Measurements from ENCODE around the gene ATP5ME.

DNA sequence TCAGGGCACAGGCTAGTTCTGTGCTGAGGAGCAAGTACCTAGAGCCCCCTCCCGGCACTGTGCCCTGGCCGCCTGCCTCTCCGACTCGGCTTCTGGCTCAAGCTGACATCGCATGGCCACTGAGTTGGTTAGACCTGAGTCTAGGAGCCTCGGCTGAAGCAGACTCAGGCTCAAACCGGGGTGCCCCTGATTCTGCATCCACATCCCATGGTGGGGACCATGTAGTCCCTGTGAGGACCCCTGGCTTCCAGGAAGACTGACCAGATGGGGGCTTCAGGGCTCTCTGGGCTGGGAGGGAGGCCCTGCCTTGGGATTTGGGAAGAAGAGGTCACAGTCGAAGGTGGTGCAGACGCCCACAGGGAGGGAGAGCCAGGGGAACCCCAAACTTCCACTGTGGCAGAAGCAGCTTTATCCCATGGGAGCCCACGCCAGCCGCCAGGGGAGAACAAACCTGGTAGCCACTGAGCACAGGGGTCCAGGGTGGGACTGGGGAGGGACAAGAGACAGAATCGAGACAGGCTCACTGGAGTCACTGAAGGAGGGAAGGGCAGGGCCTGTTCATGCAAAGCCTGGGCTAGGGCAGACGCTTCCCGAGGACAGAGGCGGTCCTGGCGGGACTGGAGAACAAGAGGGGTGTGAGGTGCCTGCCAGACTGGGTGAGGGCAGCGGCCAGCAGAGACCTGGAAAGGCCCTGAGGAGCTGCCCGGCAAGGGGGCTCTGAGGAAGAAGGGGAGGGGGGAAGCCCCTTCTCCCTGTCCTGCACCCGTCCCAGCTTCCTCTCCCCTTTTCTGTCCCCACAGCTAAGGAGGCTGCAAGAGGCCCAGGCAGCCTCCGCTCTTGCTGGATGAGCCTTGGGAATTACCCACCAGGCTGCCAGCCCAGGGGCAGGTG lies 47.6 kb downstream of the ATP5ME start:
- TF ChIP-seq, protein P1, sequence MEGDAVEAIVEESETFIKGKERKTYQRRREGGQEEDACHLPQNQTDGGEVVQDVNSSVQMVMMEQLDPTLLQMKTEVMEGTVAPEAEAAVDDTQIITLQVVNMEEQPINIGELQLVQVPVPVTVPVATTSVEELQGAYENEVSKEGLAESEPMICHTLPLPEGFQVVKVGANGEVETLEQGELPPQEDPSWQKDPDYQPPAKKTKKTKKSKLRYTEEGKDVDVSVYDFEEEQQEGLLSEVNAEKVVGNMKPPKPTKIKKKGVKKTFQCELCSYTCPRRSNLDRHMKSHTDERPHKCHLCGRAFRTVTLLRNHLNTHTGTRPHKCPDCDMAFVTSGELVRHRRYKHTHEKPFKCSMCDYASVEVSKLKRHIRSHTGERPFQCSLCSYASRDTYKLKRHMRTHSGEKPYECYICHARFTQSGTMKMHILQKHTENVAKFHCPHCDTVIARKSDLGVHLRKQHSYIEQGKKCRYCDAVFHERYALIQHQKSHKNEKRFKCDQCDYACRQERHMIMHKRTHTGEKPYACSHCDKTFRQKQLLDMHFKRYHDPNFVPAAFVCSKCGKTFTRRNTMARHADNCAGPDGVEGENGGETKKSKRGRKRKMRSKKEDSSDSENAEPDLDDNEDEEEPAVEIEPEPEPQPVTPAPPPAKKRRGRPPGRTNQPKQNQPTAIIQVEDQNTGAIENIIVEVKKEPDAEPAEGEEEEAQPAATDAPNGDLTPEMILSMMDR (IDR thresholded peaks at IDR 0.05; ENCODE audit: low read depth, low read length, poor library complexity, severe bottlenecking), result no peak
- TF ChIP-seq EZH2phosphoT487 (IDR thresholded peaks at IDR 0.05; ENCODE audit: borderline replicate concordance, low read length), result no peak

Measured in DOHH2 (cell line).